Measurements from ENCODE around the gene NR3C2. TPM values are rescaled to one million over a fixed set of nuclear protein-coding genes. Genes with fewer than 3 reads are reported as not detected.

The NR3C2 gene
- total RNA-seq, 1 donor from 2014 or later = 31.4 TPM

DNA sequence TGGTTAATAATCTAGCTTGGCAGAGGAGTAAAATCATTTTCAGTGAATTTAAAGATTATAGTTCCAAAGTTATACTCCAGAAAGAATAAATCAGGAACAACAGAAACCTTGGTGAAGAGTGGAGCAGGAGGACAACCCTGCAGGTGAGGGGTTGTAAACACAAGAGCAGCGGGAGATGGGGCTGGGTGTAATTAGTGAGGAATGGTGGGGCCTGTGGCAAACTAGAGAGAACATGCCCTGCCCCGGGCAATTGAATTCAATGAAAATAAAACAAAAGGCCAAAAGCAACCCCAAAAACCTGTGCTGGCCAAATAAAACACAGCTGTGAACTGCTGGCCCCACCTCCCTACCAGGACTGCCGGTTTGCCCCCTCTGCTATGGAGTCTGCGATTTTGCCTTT is 325.2 kb downstream of the NR3C2 start:
- Histone ChIP-seq H3K36me3 (peaks cover 30% of the 10 kb centered on the region), H3K9me3 (no peaks in the 10 kb centered on the region), H3K27me3 (ENCODE audit: low read depth) (no peaks in the 10 kb centered on the region), H3K4me3 (no peak overlapping the region), H3K4me1 (no peaks in the 10 kb centered on the region), H3K27ac (no peak overlapping the region)
- TF ChIP-seq, protein P1, sequence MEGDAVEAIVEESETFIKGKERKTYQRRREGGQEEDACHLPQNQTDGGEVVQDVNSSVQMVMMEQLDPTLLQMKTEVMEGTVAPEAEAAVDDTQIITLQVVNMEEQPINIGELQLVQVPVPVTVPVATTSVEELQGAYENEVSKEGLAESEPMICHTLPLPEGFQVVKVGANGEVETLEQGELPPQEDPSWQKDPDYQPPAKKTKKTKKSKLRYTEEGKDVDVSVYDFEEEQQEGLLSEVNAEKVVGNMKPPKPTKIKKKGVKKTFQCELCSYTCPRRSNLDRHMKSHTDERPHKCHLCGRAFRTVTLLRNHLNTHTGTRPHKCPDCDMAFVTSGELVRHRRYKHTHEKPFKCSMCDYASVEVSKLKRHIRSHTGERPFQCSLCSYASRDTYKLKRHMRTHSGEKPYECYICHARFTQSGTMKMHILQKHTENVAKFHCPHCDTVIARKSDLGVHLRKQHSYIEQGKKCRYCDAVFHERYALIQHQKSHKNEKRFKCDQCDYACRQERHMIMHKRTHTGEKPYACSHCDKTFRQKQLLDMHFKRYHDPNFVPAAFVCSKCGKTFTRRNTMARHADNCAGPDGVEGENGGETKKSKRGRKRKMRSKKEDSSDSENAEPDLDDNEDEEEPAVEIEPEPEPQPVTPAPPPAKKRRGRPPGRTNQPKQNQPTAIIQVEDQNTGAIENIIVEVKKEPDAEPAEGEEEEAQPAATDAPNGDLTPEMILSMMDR (IDR thresholded peaks at IDR 0.05) = no peak
- intact Hi-C loops (cut with DNase I) = no loop called here
- ATAC-seq (no peak), DNase-seq (no peak)

DNA sequence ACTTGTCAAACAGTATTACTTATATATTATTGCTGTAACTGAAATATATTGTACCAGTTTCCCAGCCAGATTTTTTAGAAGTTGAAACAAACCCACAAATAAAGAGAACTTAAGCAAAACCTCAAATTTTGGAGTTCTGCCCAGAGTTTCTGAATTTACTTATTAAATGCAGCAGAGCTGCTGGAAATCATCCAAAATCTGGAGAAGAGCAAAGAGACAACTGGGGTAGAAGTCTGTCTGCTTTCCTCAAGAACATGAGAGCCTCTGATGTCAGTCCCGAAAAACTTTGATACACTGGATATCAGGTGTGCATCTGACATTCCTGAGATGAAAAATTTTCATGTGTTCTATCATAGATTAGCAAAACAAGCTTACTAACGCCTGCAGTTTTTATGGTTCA is 325.9 kb downstream of the NR3C2 start:
- Histone ChIP-seq H3K36me3 (peaks cover 30% of the 10 kb centered on the region), H3K4me3 (no peak overlapping the region), H3K27ac (no peak overlapping the region), H3K27me3 (ENCODE audit: low read depth) (no peaks in the 10 kb centered on the region), H3K9me3 (no peaks in the 10 kb centered on the region), H3K4me1 (no peaks in the 10 kb centered on the region)
- DNase-seq (no peak), ATAC-seq (no peak)
- intact Hi-C loops (cut with DNase I) = no loop called here
- TF ChIP-seq, protein P1 (IDR thresholded peaks at IDR 0.05) = no peak

DNA sequence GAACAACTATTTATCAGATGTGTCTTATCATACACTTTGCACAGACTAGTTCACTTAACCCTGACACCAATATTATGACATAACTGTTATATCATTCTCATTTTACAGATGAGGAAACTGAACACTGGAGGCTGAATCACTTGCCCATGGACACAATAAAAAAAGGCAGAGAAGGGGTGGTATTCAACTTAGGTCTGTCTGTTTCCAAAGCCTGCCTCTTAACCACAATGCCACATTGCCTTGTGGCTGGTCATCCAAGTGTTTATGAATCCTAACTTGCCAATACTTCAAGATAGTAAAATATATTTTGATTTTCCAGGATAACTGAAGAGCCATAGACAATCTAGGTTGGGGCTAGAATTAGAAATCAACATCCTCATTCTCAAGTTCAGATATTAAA is 327.8 kb downstream of the NR3C2 start:
- TF ChIP-seq, protein P1 (IDR thresholded peaks at IDR 0.05) = no peak

DNA sequence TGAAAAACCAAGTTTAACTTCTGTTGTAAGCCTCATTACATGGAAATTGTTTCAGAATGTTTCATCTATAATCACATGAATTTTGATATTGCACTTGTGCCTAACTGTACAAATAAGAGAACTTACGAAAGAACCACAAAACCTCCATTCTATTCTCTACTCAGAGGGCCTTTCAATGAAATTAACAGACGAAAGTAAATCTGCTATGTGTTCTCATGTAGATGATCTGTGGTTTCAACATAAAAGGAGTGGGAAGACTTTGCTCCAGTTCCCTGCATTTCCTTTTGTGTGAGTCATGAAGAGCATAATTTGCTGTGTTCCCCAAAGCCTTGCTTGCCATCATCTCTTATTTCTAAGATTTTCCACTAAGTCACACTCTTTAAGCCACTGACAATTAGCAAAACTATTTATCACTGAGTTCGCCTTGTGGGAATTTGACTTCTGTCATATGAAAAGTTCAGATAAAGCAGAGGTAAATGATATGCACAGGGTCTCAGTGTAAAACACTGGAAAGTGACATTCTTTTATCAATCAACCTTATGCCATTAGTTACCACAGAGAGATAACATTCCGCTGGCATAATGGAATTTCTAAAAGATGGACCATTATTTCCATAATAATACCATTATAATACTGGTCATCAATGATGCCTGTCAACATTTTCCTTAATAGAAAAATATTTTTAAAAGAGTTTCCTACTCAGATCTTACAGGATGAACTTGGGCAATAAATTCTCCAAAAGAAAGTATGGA is 329.8 kb downstream of the NR3C2 start:
- no peak overlapping the region for H3K4me3 ChIP-seq
- ATAC-seq (peak in 1 of 2 donors; percentile 45), DNase-seq (no peak)
- no peaks in the 10 kb centered on the region for H3K27me3 ChIP-seq (ENCODE audit: low read depth)
- H3K27ac ChIP-seq = no peak overlapping the region
- TF ChIP-seq, protein P1 (IDR thresholded peaks at IDR 0.05) = no peak
- peaks cover 27% of the 10 kb centered on the region for H3K36me3 ChIP-seq
- no peaks in the 10 kb centered on the region for H3K9me3 ChIP-seq
- no peaks in the 10 kb centered on the region for H3K4me1 ChIP-seq
- intact Hi-C loops (cut with DNase I) = no loop called here

More for the DNA sequence above, 327.8 kb downstream of the NR3C2 start:
- Histone ChIP-seq H3K36me3 (peaks cover 28% of the 10 kb centered on the region), H3K4me1 (no peaks in the 10 kb centered on the region), H3K27ac (no peak overlapping the region), H3K27me3 (ENCODE audit: low read depth) (no peaks in the 10 kb centered on the region), H3K4me3 (no peak overlapping the region), H3K9me3 (no peaks in the 10 kb centered on the region)
- intact Hi-C loops (cut with DNase I) = no loop called here
- no peak for ATAC-seq
- DNase-seq = no peak

DNA sequence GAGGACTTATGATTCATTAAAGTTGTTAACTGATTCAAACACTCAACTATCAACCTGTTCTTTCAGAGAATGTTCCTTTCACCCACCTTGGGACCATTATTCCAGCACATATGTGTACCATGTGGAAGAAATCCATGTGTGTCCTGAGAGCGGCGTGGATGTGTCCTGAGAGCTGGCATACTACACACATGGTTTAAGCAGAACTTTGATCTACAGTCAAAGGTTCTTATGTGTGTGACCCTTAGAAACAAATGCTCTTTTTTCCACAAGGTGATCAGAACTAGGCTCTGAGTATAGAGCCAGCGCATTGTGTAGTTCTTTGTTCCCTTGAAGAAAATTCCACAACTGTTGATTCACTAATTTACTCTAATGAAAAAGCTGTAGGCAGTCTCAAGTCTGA is 332.0 kb downstream of the NR3C2 start:
- ATAC-seq (no peak), DNase-seq (no peak)
- no peaks in the 10 kb centered on the region for H3K27me3 ChIP-seq (ENCODE audit: low read depth)
- H3K27ac ChIP-seq = no peak overlapping the region
- peaks cover 4% of the 10 kb centered on the region for H3K9me3 ChIP-seq
- intact Hi-C loops (cut with DNase I) = no loop called here
- no peak overlapping the region for H3K4me3 ChIP-seq
- peaks cover 27% of the 10 kb centered on the region for H3K36me3 ChIP-seq
- TF ChIP-seq, protein P1 (IDR thresholded peaks at IDR 0.05) = no peak
- no peaks in the 10 kb centered on the region for H3K4me1 ChIP-seq

All from lower lobe of right lung (tissue), 2 donors.